ENCODE results near the gene ABCB6. TPM values are rescaled to one million over a fixed set of nuclear protein-coding genes. Genes with fewer than 3 reads are reported as not detected.
A peak's percentile ranks its signal among the peaks of the same experiment; 100 is the strongest.

Gene ABCB6
- total RNA-seq, 1 donor from 2014 or later, result 12.5 TPM

GRCh38 chr2:219252900-219253752, 34.4 kb upstream of the ABCB6 start, which contains the start of gene TUBA4B:
Gene TUBA4B, plus strand, starts transcription at chr2:219253243. Its CDS starts 165 bp downstream, at chr2:219253408.
- TF ChIP-seq, protein P1, sequence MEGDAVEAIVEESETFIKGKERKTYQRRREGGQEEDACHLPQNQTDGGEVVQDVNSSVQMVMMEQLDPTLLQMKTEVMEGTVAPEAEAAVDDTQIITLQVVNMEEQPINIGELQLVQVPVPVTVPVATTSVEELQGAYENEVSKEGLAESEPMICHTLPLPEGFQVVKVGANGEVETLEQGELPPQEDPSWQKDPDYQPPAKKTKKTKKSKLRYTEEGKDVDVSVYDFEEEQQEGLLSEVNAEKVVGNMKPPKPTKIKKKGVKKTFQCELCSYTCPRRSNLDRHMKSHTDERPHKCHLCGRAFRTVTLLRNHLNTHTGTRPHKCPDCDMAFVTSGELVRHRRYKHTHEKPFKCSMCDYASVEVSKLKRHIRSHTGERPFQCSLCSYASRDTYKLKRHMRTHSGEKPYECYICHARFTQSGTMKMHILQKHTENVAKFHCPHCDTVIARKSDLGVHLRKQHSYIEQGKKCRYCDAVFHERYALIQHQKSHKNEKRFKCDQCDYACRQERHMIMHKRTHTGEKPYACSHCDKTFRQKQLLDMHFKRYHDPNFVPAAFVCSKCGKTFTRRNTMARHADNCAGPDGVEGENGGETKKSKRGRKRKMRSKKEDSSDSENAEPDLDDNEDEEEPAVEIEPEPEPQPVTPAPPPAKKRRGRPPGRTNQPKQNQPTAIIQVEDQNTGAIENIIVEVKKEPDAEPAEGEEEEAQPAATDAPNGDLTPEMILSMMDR (IDR thresholded peaks at IDR 0.05; ENCODE audit: insufficient read depth, low read depth, low read length), result no peak
- TF ChIP-seq EZH2 (IDR thresholded peaks at IDR 0.05; ENCODE audit: insufficient read depth, low read length), result peak; percentile 21
- no peaks in the 10 kb centered on the region for H3K36me3 ChIP-seq (ENCODE audit: insufficient read depth, low read length)
- H3K79me2 ChIP-seq (ENCODE audit: insufficient read depth, low read length), result peaks cover under 1% of the 10 kb centered on the region
- H3K4me1 ChIP-seq (ENCODE audit: insufficient read depth, low read length), result peaks cover 48% of the 10 kb centered on the region
- peak within 1 kb of the TSS; percentile 94 for H3K4me2 ChIP-seq (ENCODE audit: low read length)
- H2AFZ ChIP-seq (ENCODE audit: low read depth, low read length), result peak within 1 kb of the TSS; percentile 72
- no peaks in the 10 kb centered on the region for H3K9me3 ChIP-seq (ENCODE audit: insufficient read depth, low read depth, low read length)
- peaks cover 22% of the 10 kb centered on the region for H3K27me3 ChIP-seq (ENCODE audit: insufficient read depth, low read length)
- peak; percentile 34 for DNase-seq (ENCODE audit: low read depth)
- no peak within 1 kb of the TSS for H3K27ac ChIP-seq (ENCODE audit: low read depth, low read length)
- H3K4me3 Mint-ChIP-seq (ENCODE audit: unreplicated experiment), result peak within 1 kb of the TSS; percentile 82
- peak within 1 kb of the TSS; percentile 41 for H3K27ac Mint-ChIP-seq (ENCODE audit: unreplicated experiment)
- H3K4me3 ChIP-seq (ENCODE audit: insufficient read depth, low read depth, low read length), result peak within 1 kb of the TSS; percentile 47
- peaks cover 21% of the 10 kb centered on the region for H3K27me3 Mint-ChIP-seq (ENCODE audit: low read depth, unreplicated experiment)
- H4K20me1 ChIP-seq (ENCODE audit: insufficient read depth, low read length), result peaks cover 4% of the 10 kb centered on the region
- H3K36me3 Mint-ChIP-seq (ENCODE audit: low read depth, unreplicated experiment), result peaks cover 5% of the 10 kb centered on the region
- peaks cover 36% of the 10 kb centered on the region for H3K4me1 Mint-ChIP-seq (ENCODE audit: low read depth, unreplicated experiment)
- no peak for FAIRE-seq
- no peaks in the 10 kb centered on the region for H3K9me3 Mint-ChIP-seq (ENCODE audit: unreplicated experiment)
- peak within 1 kb of the TSS; percentile 60 for H3K9ac ChIP-seq (ENCODE audit: low read length)

- Mint-ChIP-seq H3K4me1 (ENCODE audit: low read depth, unreplicated experiment) (peaks cover 37% of the 10 kb centered on the region), H3K4me3 (ENCODE audit: unreplicated experiment) (peak overlapping the region; percentile 82), H3K9me3 (ENCODE audit: unreplicated experiment) (no peaks in the 10 kb centered on the region), H3K27ac (ENCODE audit: unreplicated experiment) (peak overlapping the region; percentile 41), H3K36me3 (ENCODE audit: low read depth, unreplicated experiment) (peaks cover 5% of the 10 kb centered on the region), H3K27me3 (ENCODE audit: low read depth, unreplicated experiment) (peaks cover 21% of the 10 kb centered on the region)
- Histone ChIP-seq H3K36me3 (ENCODE audit: insufficient read depth, low read length) (no peaks in the 10 kb centered on the region), H3K27ac (ENCODE audit: low read depth, low read length) (no peak overlapping the region), H3K9me3 (ENCODE audit: insufficient read depth, low read depth, low read length) (no peaks in the 10 kb centered on the region), H3K4me2 (ENCODE audit: low read length) (peak overlapping the region; percentile 94), H3K4me3 (ENCODE audit: insufficient read depth, low read depth, low read length) (peak overlapping the region; percentile 47), H3K27me3 (ENCODE audit: insufficient read depth, low read length) (peaks cover 22% of the 10 kb centered on the region), H3K79me2 (ENCODE audit: insufficient read depth, low read length) (peaks cover 6% of the 10 kb centered on the region), H3K9ac (ENCODE audit: low read length) (peak overlapping the region; percentile 60), H4K20me1 (ENCODE audit: insufficient read depth, low read length) (peaks cover 4% of the 10 kb centered on the region), H3K4me1 (ENCODE audit: insufficient read depth, low read length) (peaks cover 48% of the 10 kb centered on the region), H2AFZ (ENCODE audit: low read depth, low read length) (peak overlapping the region; percentile 72)
- TF ChIP-seq, protein P1 (IDR thresholded peaks at IDR 0.05; ENCODE audit: insufficient read depth, low read depth, low read length), result no peak
- TF ChIP-seq EZH2 (IDR thresholded peaks at IDR 0.05; ENCODE audit: insufficient read depth, low read length), result no peak
- DNase-seq (ENCODE audit: low read depth) (no peak), FAIRE-seq (no peak)
Measured at GRCh38 chr2:219252570-219252899, 33.8 kb upstream of the ABCB6 start.

GRCh38 chr2:219252084-219252483, 33.3 kb upstream of the ABCB6 start:
- Histone ChIP-seq H3K27me3 (ENCODE audit: insufficient read depth, low read length) (peaks cover 22% of the 10 kb centered on the region), H3K79me2 (ENCODE audit: insufficient read depth, low read length) (peaks cover 10% of the 10 kb centered on the region), H3K4me1 (ENCODE audit: insufficient read depth, low read length) (peaks cover 48% of the 10 kb centered on the region), H3K9ac (ENCODE audit: low read length) (no peak overlapping the region), H3K9me3 (ENCODE audit: insufficient read depth, low read depth, low read length) (no peaks in the 10 kb centered on the region), H4K20me1 (ENCODE audit: insufficient read depth, low read length) (peaks cover 4% of the 10 kb centered on the region), H3K36me3 (ENCODE audit: insufficient read depth, low read length) (no peaks in the 10 kb centered on the region), H2AFZ (ENCODE audit: low read depth, low read length) (no peak overlapping the region), H3K4me2 (ENCODE audit: low read length) (peak overlapping the region; percentile 94), H3K27ac (ENCODE audit: low read depth, low read length) (no peak overlapping the region), H3K4me3 (ENCODE audit: insufficient read depth, low read depth, low read length) (no peak overlapping the region)
- no peak overlapping the region for H3K27ac Mint-ChIP-seq (ENCODE audit: unreplicated experiment)
- no peak for DNase-seq (ENCODE audit: low read depth)
- no peak for TF ChIP-seq EZH2 (IDR thresholded peaks at IDR 0.05; ENCODE audit: insufficient read depth, low read length)
- H3K36me3 Mint-ChIP-seq (ENCODE audit: low read depth, unreplicated experiment), result peaks cover 5% of the 10 kb centered on the region
- no peaks in the 10 kb centered on the region for H3K9me3 Mint-ChIP-seq (ENCODE audit: unreplicated experiment)
- peaks cover 21% of the 10 kb centered on the region for H3K27me3 Mint-ChIP-seq (ENCODE audit: low read depth, unreplicated experiment)
- H3K4me1 Mint-ChIP-seq (ENCODE audit: low read depth, unreplicated experiment), result peaks cover 37% of the 10 kb centered on the region
- no peak for FAIRE-seq
- peak overlapping the region; percentile 82 for H3K4me3 Mint-ChIP-seq (ENCODE audit: unreplicated experiment)
